ENCODE measurements around the gene FREM1.

- no peak for TF ChIP-seq POLR2A (IDR thresholded peaks at IDR 0.05)
- no peak for TF ChIP-seq CTCF (IDR thresholded peaks at IDR 0.05)
- TF ChIP-seq EP300 (IDR thresholded peaks at IDR 0.05), result no peak
These were observed 4.2 kb downstream of the FREM1 start for GRCh38 chr9:14906000-14906399.
